H1 (cell line): ENCODE data around the gene XPO1. TPM values are rescaled to one million over a fixed set of nuclear protein-coding genes. Genes with fewer than 3 reads are reported as not detected.

Source experiments
- CREB1 ChIP-seq: IDR thresholded peaks from 2 replicates; pipeline ENCODE4 v1.6.1; 2012; ENCODE audit warnings: inconsistent platforms
- JUN ChIP-seq: IDR thresholded peaks from 2 replicates; pipeline ENCODE4 v1.6.1; 2011; ENCODE audit warnings: low read depth, mild to moderate bottlenecking, improper control_type of control experiment, low read length
- POLR2A ChIP-seq, 2 experiments: IDR thresholded peaks; 1 replicate in 1 of 2; 2 replicates in 1 of 2; pipeline ENCODE4 v1.6.1; 2011; ENCODE audit warnings: low read depth in 2 of 2, low read length in 2 of 2, mild to moderate bottlenecking in 2 of 2; ENCODE audit errors: control extremely low read depth in 1 of 2
- USF2 ChIP-seq: IDR thresholded peaks from 2 replicates; pipeline ENCODE4 v1.6.1; 2011; ENCODE audit warnings: low read length, improper control_type of control experiment
- polyA plus RNA-seq, 7 experiments: library from polyadenylated mRNA; depleted of rRNA in 3 of 7; stranded (reverse) in 5 of 7; unstranded in 2 of 7; fragments of >200 nt in 5 of 7; fragments of 200-250 nt in 2 of 7; gene quantifications; 1 replicate in 5 of 7; 2 replicates in 1 of 7; 4 replicates in 1 of 7; pipeline versions ENCODE4 v1.2.1 to v1.2.3, GENCODE V29; 2011 to 2013; ENCODE audit warnings: missing spikeins in 2 of 7, mixed read lengths in 2 of 7
- total RNA-seq: library from RNA; stranded (reverse); fragmentation: NEBNext Ultra II Directional; extraction: Animal tissue kit (Norgen Biotek cat#: 25700); gene quantifications from 2 replicates; pipeline ENCODE4 v1.2.1, GENCODE V29; 2021

XPO1 gene
- total and polyA plus RNA-seq, 2 of the 8 experiments (the other 6 are each of a cell fraction or from before 2014, with no cell fraction given) = 110 to 296 TPM

DNA sequence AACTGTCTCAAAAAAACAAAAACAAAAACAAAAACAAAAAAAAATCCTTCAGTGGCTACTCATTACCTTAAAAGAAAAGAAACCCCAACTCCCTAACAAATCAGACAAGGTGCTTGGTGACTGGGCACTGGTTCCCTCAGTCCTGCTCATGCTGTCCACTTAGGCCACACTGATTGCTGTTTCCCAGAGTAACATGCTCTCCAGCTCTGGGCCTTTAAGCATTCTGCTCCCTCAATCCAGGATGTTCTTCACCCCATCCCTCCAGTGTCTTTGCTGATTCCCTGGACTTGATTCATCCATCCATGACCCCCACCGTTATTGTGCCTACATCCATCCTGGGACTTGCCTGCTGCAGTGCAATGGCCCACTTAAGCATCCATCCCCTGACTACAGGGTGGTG lies 16.4 kb upstream of the XPO1 start (continued):
- TF ChIP-seq POLR2A (IDR thresholded peaks at IDR 0.05; ENCODE audit: control extremely low read depth in 1 of 2, low read depth in 2 of 2, low read length in 2 of 2) (no peak), CREB1 (no peak), JUN (no peak), USF2 (no peak)
